ENCODE results near the gene RARB. TPM values are rescaled to one million over a fixed set of nuclear protein-coding genes. Genes with fewer than 3 reads are reported as not detected.

RARB gene
- total and polyA plus RNA-seq, 2 donors from 2014 or later = 8.3 to 14.7 TPM

DNA sequence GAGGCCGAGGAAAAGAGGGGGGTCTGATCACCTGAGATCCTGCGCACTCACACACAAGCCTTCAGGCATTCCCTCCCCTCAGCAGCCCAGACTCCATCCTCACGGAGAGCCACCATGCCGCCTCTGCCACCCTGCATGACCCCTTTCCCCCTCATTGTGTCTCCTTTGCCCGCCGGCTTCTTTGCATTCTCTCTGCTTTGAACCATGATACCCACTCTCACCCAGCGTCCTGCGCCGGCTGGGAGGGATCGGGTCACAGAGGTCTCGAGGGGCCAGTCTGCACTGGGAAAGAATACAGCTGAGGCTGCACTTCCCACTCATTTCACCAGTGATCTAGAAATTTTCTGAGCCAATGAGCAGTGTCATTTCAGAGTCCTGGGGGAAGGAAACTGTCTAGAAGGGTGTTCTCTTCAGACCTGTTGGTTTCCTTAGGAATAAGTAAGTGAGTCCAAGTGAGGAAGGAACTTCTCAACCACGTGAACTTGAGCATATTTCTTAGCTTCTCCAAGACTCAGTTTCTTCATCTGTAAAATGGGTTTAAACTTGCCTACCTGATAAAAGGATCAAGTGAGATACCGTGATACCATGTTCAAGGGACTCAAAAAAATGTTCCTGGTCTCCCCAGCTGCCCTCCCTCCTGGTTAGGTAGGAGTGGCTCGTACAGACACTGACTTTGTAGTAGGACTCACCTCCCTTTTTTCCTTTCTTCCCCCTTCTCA lies 139.9 kb downstream of the RARB start:
- peaks cover 0 to 2% (median 0%) of the 10 kb centered on the region in 3 donors for H3K4me1 ChIP-seq (ENCODE audit: control insufficient read depth in 2 of 3, insufficient read depth in 2 of 3, low read depth in 1 of 3, low read length in 3 of 3)
- FAIRE-seq (no peak), DNase-seq (no peak)
- no peak overlapping the region for H3K27ac ChIP-seq (ENCODE audit: low read depth in 2 of 2, low read length in 2 of 2)
- intact Hi-C loops (cut with DNase I) = no loop called here
- no peaks in the 10 kb centered on the region for H3K9me3 ChIP-seq (ENCODE audit: control insufficient read depth in 2 of 3, insufficient read depth in 1 of 3, low read length in 3 of 3)
- H3K9ac ChIP-seq (ENCODE audit: low read length in 3 of 3) = no peak overlapping the region
- TF ChIP-seq, protein P1, sequence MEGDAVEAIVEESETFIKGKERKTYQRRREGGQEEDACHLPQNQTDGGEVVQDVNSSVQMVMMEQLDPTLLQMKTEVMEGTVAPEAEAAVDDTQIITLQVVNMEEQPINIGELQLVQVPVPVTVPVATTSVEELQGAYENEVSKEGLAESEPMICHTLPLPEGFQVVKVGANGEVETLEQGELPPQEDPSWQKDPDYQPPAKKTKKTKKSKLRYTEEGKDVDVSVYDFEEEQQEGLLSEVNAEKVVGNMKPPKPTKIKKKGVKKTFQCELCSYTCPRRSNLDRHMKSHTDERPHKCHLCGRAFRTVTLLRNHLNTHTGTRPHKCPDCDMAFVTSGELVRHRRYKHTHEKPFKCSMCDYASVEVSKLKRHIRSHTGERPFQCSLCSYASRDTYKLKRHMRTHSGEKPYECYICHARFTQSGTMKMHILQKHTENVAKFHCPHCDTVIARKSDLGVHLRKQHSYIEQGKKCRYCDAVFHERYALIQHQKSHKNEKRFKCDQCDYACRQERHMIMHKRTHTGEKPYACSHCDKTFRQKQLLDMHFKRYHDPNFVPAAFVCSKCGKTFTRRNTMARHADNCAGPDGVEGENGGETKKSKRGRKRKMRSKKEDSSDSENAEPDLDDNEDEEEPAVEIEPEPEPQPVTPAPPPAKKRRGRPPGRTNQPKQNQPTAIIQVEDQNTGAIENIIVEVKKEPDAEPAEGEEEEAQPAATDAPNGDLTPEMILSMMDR (IDR thresholded peaks at IDR 0.05; ENCODE audit: borderline replicate concordance, extremely low read depth, insufficient read depth) = no peak
- no peaks in the 10 kb centered on the region for H3K27me3 ChIP-seq (ENCODE audit: control insufficient read depth, insufficient read depth, low read length)
- H3K36me3 ChIP-seq (ENCODE audit: control insufficient read depth in 2 of 3, insufficient read depth in 3 of 3, low read length in 3 of 3) = peaks cover 0 to 3% (median 0%) of the 10 kb centered on the region in 3 donors
- H3K4me3 ChIP-seq (ENCODE audit: low read length in 3 of 3) = no peak overlapping the region

DNA sequence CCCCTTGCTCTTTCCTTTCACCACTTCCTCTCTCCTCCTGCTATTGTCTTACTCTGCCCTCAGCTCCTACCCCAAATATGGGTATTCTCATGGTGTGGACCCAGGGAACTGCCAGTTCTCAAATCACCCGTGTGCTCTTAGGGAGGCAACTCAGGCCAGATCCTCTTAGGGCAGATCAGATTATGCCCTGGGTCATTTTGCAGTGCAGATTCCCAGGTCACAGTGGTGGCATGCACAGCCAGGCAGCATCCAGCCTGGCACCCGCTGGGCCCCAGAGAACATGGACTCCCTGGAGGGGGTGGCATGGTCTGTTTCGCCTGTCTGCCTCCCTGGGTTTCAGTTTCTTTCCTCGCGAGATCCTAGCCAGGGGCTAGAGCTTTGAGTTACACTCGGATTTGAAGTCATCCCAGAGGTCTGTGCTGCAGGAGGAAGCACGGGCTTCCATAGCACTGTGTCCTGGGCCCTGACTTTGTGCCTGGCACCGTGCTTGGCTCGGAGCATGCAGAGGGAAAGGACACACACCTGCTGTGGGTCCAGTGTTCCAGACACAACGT lies 140.5 kb downstream of the RARB start:
- TF ChIP-seq, protein P1 (IDR thresholded peaks at IDR 0.05; ENCODE audit: borderline replicate concordance, extremely low read depth, insufficient read depth) = no peak
- DNase-seq (no peak), FAIRE-seq (no peak)
- no peaks in the 10 kb centered on the region for H3K9me3 ChIP-seq (ENCODE audit: control insufficient read depth in 2 of 3, insufficient read depth in 1 of 3, low read length in 3 of 3)
- H3K36me3 ChIP-seq (ENCODE audit: control insufficient read depth in 2 of 3, insufficient read depth in 3 of 3, low read length in 3 of 3) = peaks cover 0 to 3% (median 0%) of the 10 kb centered on the region in 3 donors
- no peak overlapping the region for H3K4me3 ChIP-seq (ENCODE audit: low read length in 3 of 3)
- intact Hi-C loops (cut with DNase I) = no loop called here
- no peak overlapping the region for H3K27ac ChIP-seq (ENCODE audit: low read depth in 2 of 2, low read length in 2 of 2)
- no peak overlapping the region for H3K9ac ChIP-seq (ENCODE audit: low read length in 3 of 3)
- no peaks in the 10 kb centered on the region for H3K27me3 ChIP-seq (ENCODE audit: control insufficient read depth, insufficient read depth, low read length)
- H3K4me1 ChIP-seq (ENCODE audit: control insufficient read depth in 2 of 3, insufficient read depth in 2 of 3, low read depth in 1 of 3, low read length in 3 of 3) = peaks cover 0 to 2% (median 0%) of the 10 kb centered on the region in 3 donors

DNA sequence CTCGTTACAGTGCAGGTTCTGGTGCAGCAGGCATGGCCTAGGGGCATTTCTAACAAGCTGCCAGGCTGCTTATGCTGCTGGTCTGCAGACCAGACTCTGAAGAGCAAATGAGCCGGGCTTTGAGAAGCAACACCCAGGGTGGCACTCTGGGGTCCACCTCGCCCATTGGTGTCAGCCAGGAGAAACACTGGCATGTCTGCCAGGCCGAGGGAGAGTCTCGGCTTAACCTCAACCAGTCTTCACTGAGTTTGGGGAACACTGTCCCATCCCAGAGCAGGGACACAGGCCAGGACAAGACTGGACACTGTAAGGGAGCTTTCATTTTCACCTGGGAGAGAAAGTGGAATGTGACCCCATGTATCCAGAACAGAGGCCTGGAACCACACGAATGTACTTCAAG lies 143.2 kb downstream of the RARB start:
- Histone ChIP-seq H3K36me3 (ENCODE audit: control insufficient read depth in 2 of 3, insufficient read depth in 3 of 3, low read length in 3 of 3) (no peaks in the 10 kb centered on the region), H3K4me1 (ENCODE audit: control insufficient read depth in 2 of 3, insufficient read depth in 2 of 3, low read depth in 1 of 3, low read length in 3 of 3) (peaks cover 0 to 2% (median 0%) of the 10 kb centered on the region in 3 donors), H3K27ac (ENCODE audit: low read depth in 2 of 2, low read length in 2 of 2) (no peak overlapping the region), H3K9me3 (ENCODE audit: control insufficient read depth in 2 of 3, insufficient read depth in 1 of 3, low read length in 3 of 3) (no peaks in the 10 kb centered on the region), H3K4me3 (ENCODE audit: low read length in 3 of 3) (no peak overlapping the region), H3K27me3 (ENCODE audit: control insufficient read depth, insufficient read depth, low read length) (no peaks in the 10 kb centered on the region), H3K9ac (ENCODE audit: low read length in 3 of 3) (no peak overlapping the region)
- DNase-seq (no peak), FAIRE-seq (no peak)
- TF ChIP-seq, protein P1 (IDR thresholded peaks at IDR 0.05; ENCODE audit: borderline replicate concordance, extremely low read depth, insufficient read depth) = no peak
- intact Hi-C loops (cut with DNase I) = no loop called here
